HEK293 (cell line): ENCODE data around the gene AGAP1.

Experiments
- CTCF ChIA-PET: fragments of 350-600 bp; formaldehyde crosslinking; extraction: SDS; loops from one replicate; lab custom pipeline; 2021; ENCODE audit warnings: antibody characterized with exemption; lab: Yijun Ruan, JAX
- POLR2A ChIA-PET: fragments of 300-600 bp; formaldehyde crosslinking; extraction: SDS; loops from one replicate; lab custom pipeline; 2020; ENCODE audit warnings: antibody characterized with exemption, inconsistent platforms; lab: Yijun Ruan, JAX
- H3K27ac ChIP-seq: fragments of 200-500 bp; sonication (Bioruptor generic); 2 replicates; pipeline ENCODE4 v1.5.1; 2014; ENCODE audit warnings: low read depth, low read length, control low read depth, inconsistent platforms; ENCODE audit errors: extremely low read depth
- H3K36me3 ChIP-seq, 2 experiments: fragments of 200-500 bp in 1 of 2; sonication (Bioruptor generic) in 1 of 2; 1 replicate in 1 of 2; 2 replicates in 1 of 2; pipeline ENCODE4 v1.5.1; 2014 to 2017; ENCODE audit warnings: inconsistent platforms in 2 of 2, low read length in 2 of 2; ENCODE audit not compliant: control insufficient read depth in 2 of 2, insufficient read depth in 1 of 2
- H3K4me1 ChIP-seq: fragments of 200-500 bp; sonication (Bioruptor generic); 2 replicates; pipeline ENCODE4 v1.5.1; 2014; ENCODE audit warnings: mild to moderate bottlenecking, low read length, inconsistent platforms; ENCODE audit not compliant: control insufficient read depth, insufficient read depth
- H3K4me3 ChIP-seq: 2 replicates; pipeline ENCODE4 v1.5.1; 2011; ENCODE audit warnings: low read depth, mild to moderate bottlenecking, control low read depth, low read length, moderate library complexity
- H3K9me3 ChIP-seq: fragments of 200-500 bp; sonication (Bioruptor generic); 2 replicates; pipeline ENCODE4 v1.5.1; 2014; ENCODE audit warnings: low read depth, low read length, inconsistent platforms; ENCODE audit not compliant: control insufficient read depth, insufficient read depth
- EGR2 ChIP-seq: fragments of 450-650 bp; formaldehyde crosslinking; IDR thresholded peaks from 2 replicates; pipeline ENCODE4 v1.5.1; 2016; ENCODE audit warnings: low read depth, missing biosample characterization, missing genetic modification characterization
- GLI2 ChIP-seq: fragments of 450-650 bp; formaldehyde crosslinking; IDR thresholded peaks from 2 replicates; pipeline ENCODE4; 2017; ENCODE audit warnings: missing biosample characterization, missing genetic modification characterization, low read depth, borderline replicate concordance
- HOXD13 ChIP-seq: sonication (generic); formaldehyde crosslinking; IDR thresholded peaks from 2 replicates; pipeline ENCODE4 v1.8.0; 2022; ENCODE audit warnings: missing genetic modification reagents, borderline replicate concordance
- KLF9 ChIP-seq: fragments of 450-650 bp; formaldehyde crosslinking; IDR thresholded peaks from 2 replicates; pipeline ENCODE4 v1.5.1; 2016; ENCODE audit warnings: missing biosample characterization, missing genetic modification characterization, low read depth
- PATZ1 ChIP-seq: fragments of 450-650 bp; formaldehyde crosslinking; IDR thresholded peaks from 2 replicates; pipeline ENCODE4 v1.5.1; 2016; ENCODE audit warnings: missing biosample characterization, missing genetic modification characterization
- PBX3 ChIP-seq: sonication (generic); formaldehyde crosslinking; IDR thresholded peaks from 2 replicates; pipeline ENCODE4 v1.8.1; 2022; ENCODE audit warnings: mild to moderate bottlenecking, moderate library complexity, missing genetic modification reagents
- PRDM1 ChIP-seq: fragments of 450-650 bp; formaldehyde crosslinking; IDR thresholded peaks from 2 replicates; pipeline ENCODE4; 2016; ENCODE audit warnings: missing biosample characterization, missing genetic modification characterization
- REPIN1 ChIP-seq: fragments of 450-650 bp; formaldehyde crosslinking; IDR thresholded peaks from 2 replicates; pipeline ENCODE4 v1.5.1; 2017; ENCODE audit warnings: missing biosample characterization, missing genetic modification characterization, low read depth
- SETDB1 ChIP-seq: IDR thresholded peaks from one replicate; pipeline ENCODE4 v1.6.1; 2017; ENCODE audit warnings: mild to moderate bottlenecking, low read length, moderate library complexity, mixed read lengths; ENCODE audit not compliant: insufficient read length
- WT1 ChIP-seq: fragments of 450-650 bp; formaldehyde crosslinking; IDR thresholded peaks from 2 replicates; pipeline ENCODE4 v1.5.1; 2016; ENCODE audit warnings: missing biosample characterization, missing genetic modification characterization
- ZBTB17 ChIP-seq: fragments of 450-650 bp; formaldehyde crosslinking; IDR thresholded peaks from 2 replicates; pipeline ENCODE4 v1.5.1; 2016; ENCODE audit warnings: missing biosample characterization, missing genetic modification characterization
- ZBTB26 ChIP-seq: fragments of 450-650 bp; formaldehyde crosslinking; optimal IDR thresholded peaks from 2 replicates; pipeline ENCODE3; 2016; ENCODE audit warnings: missing biosample characterization, mild to moderate bottlenecking, missing genetic modification characterization
- ZNF112 ChIP-seq: fragments of 450-650 bp; formaldehyde crosslinking; IDR thresholded peaks from 2 replicates; pipeline ENCODE4 v1.5.0; 2017; ENCODE audit warnings: missing biosample characterization, missing genetic modification characterization
- ZNF138 ChIP-seq: fragments of 450-650 bp; formaldehyde crosslinking; IDR thresholded peaks from 2 replicates; pipeline ENCODE4 v1.5.1; 2016; ENCODE audit warnings: missing biosample characterization, missing genetic modification characterization, borderline replicate concordance
- ZNF146 ChIP-seq: fragments of 450-650 bp; formaldehyde crosslinking; IDR thresholded peaks from 2 replicates; pipeline ENCODE4 v1.5.1; 2016; ENCODE audit warnings: missing biosample characterization, missing genetic modification characterization
- ZNF280D ChIP-seq: fragments of 450-650 bp; formaldehyde crosslinking; IDR thresholded peaks from 2 replicates; pipeline ENCODE4 v1.5.1; 2016; ENCODE audit warnings: missing biosample characterization, missing genetic modification characterization
- ZNF335 ChIP-seq: fragments of 450-650 bp; formaldehyde crosslinking; conservative IDR thresholded peaks from 2 replicates; pipeline ENCODE4 v1.5.1; 2016; ENCODE audit warnings: missing biosample characterization, missing genetic modification characterization
- ZNF354C ChIP-seq: fragments of 450-650 bp; formaldehyde crosslinking; IDR thresholded peaks from 2 replicates; pipeline ENCODE4 v1.5.1; 2016; ENCODE audit warnings: missing biosample characterization, missing genetic modification characterization, low read depth, borderline replicate concordance
- ZNF404 ChIP-seq: fragments of 450-650 bp; formaldehyde crosslinking; IDR thresholded peaks from 2 replicates; pipeline ENCODE4 v1.5.1; 2017; ENCODE audit warnings: missing biosample characterization, missing genetic modification characterization
- ZNF544 ChIP-seq: fragments of 450-650 bp; formaldehyde crosslinking; IDR thresholded peaks from 2 replicates; pipeline ENCODE4 v1.5.0; 2017; ENCODE audit warnings: missing biosample characterization, missing genetic modification characterization
- ZNF600 ChIP-seq: fragments of 450-650 bp; formaldehyde crosslinking; IDR thresholded peaks from 2 replicates; pipeline ENCODE4 v1.5.1; 2016; ENCODE audit warnings: missing biosample characterization, missing genetic modification characterization
- ZNF664 ChIP-seq: fragments of 450-650 bp; formaldehyde crosslinking; IDR thresholded peaks from 2 replicates; pipeline ENCODE4 v1.5.1; 2016; ENCODE audit warnings: missing biosample characterization, missing genetic modification characterization
- ZNF747 ChIP-seq: fragments of 450-650 bp; formaldehyde crosslinking; IDR thresholded peaks from 2 replicates; pipeline ENCODE4 v1.5.1; 2016; ENCODE audit warnings: missing biosample characterization, missing genetic modification characterization
- ZNF792 ChIP-seq: fragments of 450-650 bp; formaldehyde crosslinking; IDR thresholded peaks from 2 replicates; pipeline ENCODE4 v1.5.1; 2016; ENCODE audit warnings: missing biosample characterization, missing genetic modification characterization
- ZSCAN23 ChIP-seq: fragments of 450-650 bp; formaldehyde crosslinking; IDR thresholded peaks from 2 replicates; pipeline ENCODE4 v1.5.1; 2016; ENCODE audit warnings: missing biosample characterization, missing genetic modification characterization

Gene AGAP1

GRCh38 chr2:235861383-235861782 is 367.5 kb downstream of the AGAP1 start:
- H3K9me3 ChIP-seq, result no peaks in the 10 kb centered on the region
- no peak for TF ChIP-seq ZNF664 (tag by site-specific recombination)
- H3K36me3 ChIP-seq, result no peaks in the 10 kb centered on the region
- ChIA-PET POLR2A (interaction anchor here (0.5 kb wide), 1 partner anchor 12 kb away, joined by 3 read pairs; no protein-coding TSS in a partner anchor), CTCF (no interaction called here)
- H3K27ac ChIP-seq, result no peak overlapping the region
- no peak overlapping the region for H3K4me3 ChIP-seq
- H3K4me1 ChIP-seq, result no peaks in the 10 kb centered on the region

- H3K9me3 ChIP-seq, result no peaks in the 10 kb centered on the region
- CTCF ChIA-PET, result interaction anchor here (0.8 kb wide), 1 partner anchor 74 kb away, joined by 3 read pairs; no protein-coding TSS in a partner anchor
- no peaks in the 10 kb centered on the region for H3K36me3 ChIP-seq
- TF ChIP-seq ZNF544, result no peak
- no peak for TF ChIP-seq REPIN1 (tag by site-specific recombination)
- no peak for TF ChIP-seq SETDB1
- TF ChIP-seq ZNF600, result no peak
- no peak for TF ChIP-seq ZSCAN23 (tag by site-specific recombination)
- no peak for TF ChIP-seq ZNF354C (tag by site-specific recombination)
- TF ChIP-seq KLF9 (tag by site-specific recombination), result no peak
- no peak for TF ChIP-seq ZBTB26 (tag by site-specific recombination)
- TF ChIP-seq ZNF280D (tag by site-specific recombination), result no peak
- TF ChIP-seq PATZ1 (tag by site-specific recombination), result no peak
- no peak for TF ChIP-seq EGR2
- TF ChIP-seq ZNF146 (tag by site-specific recombination), result no peak
- no peak for TF ChIP-seq PRDM1 (tag by site-specific recombination)
- no peak overlapping the region for H3K4me3 ChIP-seq
- H3K4me1 ChIP-seq, result no peaks in the 10 kb centered on the region
- H3K27ac ChIP-seq, result no peak overlapping the region
- POLR2A ChIA-PET, result no interaction called here
Measured at GRCh38 chr2:235863414-235863813, 369.6 kb downstream of the AGAP1 start.

- no peaks in the 10 kb centered on the region for H3K9me3 ChIP-seq
- H3K36me3 ChIP-seq, result no peaks in the 10 kb centered on the region
- ChIA-PET POLR2A (no interaction called here), CTCF (no interaction called here)
- no peak overlapping the region for H3K27ac ChIP-seq
- no peak overlapping the region for H3K4me3 ChIP-seq
- H3K4me1 ChIP-seq, result no peaks in the 10 kb centered on the region
- TF ChIP-seq ZNF112 (tag by site-specific recombination) (no peak), HOXD13 (CRISPR knock-in tag) (no peak), ZNF747 (tag by site-specific recombination) (no peak), ZNF146 (tag by site-specific recombination) (no peak), ZBTB17 (tag by site-specific recombination) (no peak), WT1 (tag by site-specific recombination) (no peak), PBX3 (no peak), ZNF404 (tag by site-specific recombination) (no peak), GLI2 (tag by site-specific recombination) (no peak), ZNF335 (no peak), ZNF792 (no peak), ZNF600 (no peak), ZNF138 (tag by site-specific recombination) (no peak)
Measured at GRCh38 chr2:235864302-235864701, 370.5 kb downstream of the AGAP1 start.
